Measurements from ENCODE around the gene IFT43.

IFT43 gene

GRCh38 chr14:76011930-76012329, 26.4 kb downstream of the IFT43 start:
- DNase-seq (ENCODE audit: low read depth in 2 of 2, low spot score in 1 of 2), result no peak

- no peak for DNase-seq (ENCODE audit: low read depth in 2 of 2, low spot score in 1 of 2)
Observed at GRCh38 chr14:76012354-76012753, 26.8 kb downstream of the IFT43 start.

DNA sequence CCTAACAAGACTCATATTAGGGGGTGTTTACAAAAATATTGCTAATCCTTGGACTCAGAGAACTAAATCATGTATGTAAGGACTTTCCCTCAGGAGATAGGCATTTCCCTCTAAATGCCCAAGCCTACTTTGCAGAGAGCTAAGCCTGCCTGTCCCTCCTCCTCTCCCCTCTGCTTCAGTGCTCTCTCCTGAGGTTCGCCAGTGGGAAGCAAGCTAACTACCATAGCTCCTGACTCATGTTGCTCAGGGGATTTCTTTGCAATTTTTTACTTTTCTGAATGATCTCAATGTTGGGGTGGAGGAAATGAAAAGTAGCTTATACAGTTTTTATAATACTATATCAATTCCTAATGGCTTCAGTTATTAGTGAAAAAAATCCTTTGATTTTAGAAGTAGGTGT, 29.6 kb downstream of the IFT43 start:
- no peak for DNase-seq (ENCODE audit: low read depth in 2 of 2, low spot score in 1 of 2)

- DNase-seq (ENCODE audit: low read depth in 2 of 2, low spot score in 1 of 2), result no peak
Observed at GRCh38 chr14:76015668-76016067, 30.1 kb downstream of the IFT43 start.

- DNase-seq (ENCODE audit: low read depth in 2 of 2, low spot score in 1 of 2), result no peak
Observed at GRCh38 chr14:76019676-76020075, 34.1 kb downstream of the IFT43 start.

DNA sequence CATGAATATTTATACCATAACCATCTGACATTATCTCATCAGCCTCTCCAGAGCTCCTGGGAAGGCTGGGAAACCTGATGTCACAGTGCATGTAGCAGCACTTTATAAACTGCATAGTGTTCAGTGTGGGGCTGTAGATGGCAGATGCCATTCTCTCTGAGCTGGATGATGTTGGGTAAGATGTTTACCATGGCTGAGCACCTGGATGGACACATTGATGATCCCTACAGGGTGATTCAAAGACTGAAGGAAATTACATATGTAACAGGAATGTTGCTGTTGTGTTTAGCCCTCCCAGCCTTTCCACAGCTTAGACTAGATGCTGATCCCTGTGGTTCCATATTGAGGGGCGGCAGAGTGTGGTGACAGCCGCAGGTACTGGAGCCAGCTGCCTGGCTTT, 37.4 kb downstream of the IFT43 start:
- no peak for DNase-seq (ENCODE audit: low read depth in 2 of 2, low spot score in 1 of 2)

DNA sequence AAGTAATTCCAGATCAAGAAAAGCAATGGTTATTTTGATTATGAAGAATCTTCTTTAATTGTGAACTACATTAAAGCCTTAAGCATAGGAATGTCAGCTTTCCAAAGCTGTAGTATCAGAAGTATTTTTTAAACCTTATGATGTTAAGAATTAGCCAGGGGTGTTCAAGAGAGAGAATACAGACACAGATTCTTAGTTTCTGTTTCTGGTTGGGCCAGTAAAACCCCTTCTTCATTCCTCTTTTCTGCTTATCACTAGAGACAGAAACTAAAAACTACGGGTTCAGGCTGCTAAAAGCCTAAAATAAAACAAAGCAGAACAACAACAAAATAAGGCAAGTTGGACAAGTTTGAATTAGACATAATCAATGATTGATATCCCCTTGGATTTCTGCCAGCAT, 38.2 kb downstream of the IFT43 start:
- no peak for DNase-seq (ENCODE audit: low read depth in 2 of 2, low spot score in 1 of 2)

DNA sequence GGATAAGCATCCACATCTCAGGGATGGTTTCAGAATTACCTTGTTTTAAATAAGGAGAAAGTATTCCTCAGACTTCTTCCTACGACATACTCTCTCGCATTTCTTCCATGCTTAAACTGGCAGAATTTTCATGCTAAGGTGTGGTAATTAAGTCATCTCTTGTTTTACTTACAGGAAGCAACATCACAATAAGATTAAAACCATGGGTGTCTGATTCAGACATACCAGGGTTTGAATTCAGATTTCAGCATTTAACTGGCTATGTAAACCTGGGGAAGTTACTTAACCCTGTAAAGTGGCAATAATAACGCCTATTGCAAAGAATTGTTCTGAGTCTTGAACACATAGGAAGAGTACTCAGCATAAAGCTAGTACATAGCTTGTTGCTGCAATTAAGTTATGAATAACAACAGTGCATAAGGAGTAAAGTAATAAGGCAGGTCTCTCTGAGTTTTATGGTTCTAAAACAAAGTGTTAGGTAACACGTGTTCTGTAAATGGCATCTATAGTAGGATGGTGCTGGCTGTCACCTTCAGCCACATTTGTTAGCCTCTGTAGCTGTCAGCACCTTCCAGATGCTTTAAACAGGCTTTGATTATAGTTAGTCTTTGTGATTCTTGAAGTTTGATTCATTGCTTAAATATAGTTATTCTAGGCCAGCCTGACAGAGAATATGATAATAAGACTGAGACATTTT, 38.8 kb downstream of the IFT43 start:
- DNase-seq (ENCODE audit: low read depth in 2 of 2, low spot score in 1 of 2), result no peak

GRCh38 chr14:76034566-76034965, 49.0 kb downstream of the IFT43 start:
- no peak for DNase-seq (ENCODE audit: low read depth in 2 of 2, low spot score in 1 of 2)

DNA sequence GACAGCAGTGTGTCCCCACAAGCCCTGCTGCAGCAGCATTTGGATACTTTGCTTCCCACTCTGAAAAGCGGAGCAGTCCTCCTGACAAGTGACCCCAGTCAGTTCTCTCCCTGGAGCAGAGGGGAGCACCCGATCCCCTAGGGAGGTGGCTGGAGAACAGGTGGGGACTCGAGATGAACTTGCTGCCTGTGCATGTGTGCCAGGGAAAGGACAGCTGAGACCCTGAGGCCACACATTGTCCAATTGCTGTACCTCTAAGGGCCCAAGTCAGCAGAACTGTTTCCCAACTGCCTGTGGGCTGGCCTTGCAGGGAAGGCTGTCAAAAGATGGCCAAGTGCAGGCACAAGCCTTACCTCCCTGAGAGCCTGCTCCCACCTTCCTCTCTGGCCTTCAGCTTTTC, 55.1 kb downstream of the IFT43 start:
- no peak for DNase-seq (ENCODE audit: low read depth in 2 of 2, low spot score in 1 of 2)

DNA sequence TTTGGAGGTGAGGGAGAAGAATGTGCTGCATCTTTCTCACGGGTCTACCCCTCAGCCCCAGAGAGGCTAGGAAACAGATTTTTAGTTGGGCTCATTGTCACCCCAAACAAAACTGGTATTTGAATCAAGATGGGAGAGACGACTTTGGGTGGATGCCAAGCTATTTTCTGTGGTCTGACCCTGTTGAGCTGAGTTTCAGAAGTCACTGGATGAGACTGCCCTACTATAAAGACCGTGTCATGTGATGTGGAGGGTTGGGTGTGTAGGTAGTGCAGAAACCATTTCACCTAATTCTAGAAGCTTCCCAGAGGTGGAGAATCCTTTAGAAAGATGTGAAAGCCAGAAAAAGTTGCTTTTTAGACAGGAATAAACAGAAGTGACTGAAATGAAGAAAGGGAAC, 60.2 kb downstream of the IFT43 start:
- no peak for DNase-seq (ENCODE audit: low read depth in 2 of 2, low spot score in 1 of 2)

- no peak for DNase-seq (ENCODE audit: low read depth in 2 of 2, low spot score in 1 of 2)
Observed at GRCh38 chr14:76050250-76050649, 64.7 kb downstream of the IFT43 start.

- DNase-seq (ENCODE audit: low read depth in 2 of 2, low spot score in 1 of 2), result peak; percentile 6 to 14
Observed at GRCh38 chr14:76050797-76051392, 65.3 kb downstream of the IFT43 start.

- DNase-seq (ENCODE audit: low read depth in 2 of 2, low spot score in 1 of 2), result no peak
Observed at GRCh38 chr14:76051717-76052465, 66.3 kb downstream of the IFT43 start.

- DNase-seq (ENCODE audit: low read depth in 2 of 2, low spot score in 1 of 2), result no peak
Observed at GRCh38 chr14:76053572-76054355, 68.2 kb downstream of the IFT43 start.

GRCh38 chr14:76055330-76055729, 69.8 kb downstream of the IFT43 start:
- DNase-seq (ENCODE audit: low read depth in 2 of 2, low spot score in 1 of 2), result no peak

DNA sequence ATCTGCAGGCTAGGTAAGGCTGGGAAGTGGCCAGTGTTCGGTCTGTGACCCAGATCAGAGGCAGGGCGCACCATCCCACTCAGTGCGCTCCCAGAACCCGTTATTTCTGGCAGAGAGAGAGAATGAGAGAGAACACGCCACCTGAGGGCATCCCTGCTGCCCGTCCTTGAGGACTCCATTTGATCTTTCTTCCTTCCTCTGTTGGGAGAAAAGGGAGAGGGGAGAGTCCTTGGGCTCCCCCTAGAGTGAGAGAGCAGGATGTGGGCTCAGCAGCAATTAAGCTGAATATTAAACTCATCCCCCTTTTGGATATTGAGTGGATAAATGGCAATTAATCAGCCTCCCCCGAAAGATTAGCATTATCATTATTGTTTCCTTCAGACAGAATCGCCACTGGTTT, 70.6 kb downstream of the IFT43 start:
- no peak for DNase-seq (ENCODE audit: low read depth in 2 of 2, low spot score in 1 of 2)

GRCh38 chr14:76057914-76058313, 72.4 kb downstream of the IFT43 start:
- no peak for DNase-seq (ENCODE audit: low read depth in 2 of 2, low spot score in 1 of 2)

GRCh38 chr14:76063327-76063726, 77.8 kb downstream of the IFT43 start:
- DNase-seq (ENCODE audit: low read depth in 2 of 2, low spot score in 1 of 2), result no peak

- no peak for DNase-seq (ENCODE audit: low read depth in 2 of 2, low spot score in 1 of 2)
Observed at GRCh38 chr14:76065519-76065918, 80.0 kb downstream of the IFT43 start.

DNA sequence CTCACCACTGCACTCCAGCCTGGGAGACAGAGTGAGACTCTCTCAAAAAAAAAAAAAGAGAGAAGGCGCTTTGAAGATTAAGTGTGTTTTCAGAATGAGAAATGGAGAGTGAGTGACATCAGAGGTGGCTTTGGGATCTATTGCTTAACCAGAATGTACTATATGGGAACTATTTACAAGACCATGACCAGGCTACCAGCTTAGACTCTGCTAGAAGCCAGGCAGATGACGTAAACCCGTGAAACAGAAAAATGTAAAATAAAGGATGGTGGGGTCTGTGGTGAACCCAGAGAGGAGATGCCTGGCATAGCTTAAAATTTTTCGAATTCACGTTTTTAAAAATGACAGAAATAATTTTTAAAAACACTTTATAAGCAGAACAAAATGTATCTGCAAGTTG, 82.0 kb downstream of the IFT43 start:
- DNase-seq (ENCODE audit: low read depth in 2 of 2, low spot score in 1 of 2), result no peak

GRCh38 chr14:76073717-76074116, 88.2 kb downstream of the IFT43 start:
- DNase-seq (ENCODE audit: low read depth in 2 of 2, low spot score in 1 of 2), result no peak
